NCI-H146 treated with DMSO at 0.1 percent for 48 hours (cell line): ENCODE measurements around the gene PCK1.

Experiments
- DNase-seq: peaks from one replicate; lab custom pipeline; 2025; ENCODE audit not compliant: unreplicated experiment; lab: John Stamatoyannopoulos, UW

The PCK1 gene

DNA sequence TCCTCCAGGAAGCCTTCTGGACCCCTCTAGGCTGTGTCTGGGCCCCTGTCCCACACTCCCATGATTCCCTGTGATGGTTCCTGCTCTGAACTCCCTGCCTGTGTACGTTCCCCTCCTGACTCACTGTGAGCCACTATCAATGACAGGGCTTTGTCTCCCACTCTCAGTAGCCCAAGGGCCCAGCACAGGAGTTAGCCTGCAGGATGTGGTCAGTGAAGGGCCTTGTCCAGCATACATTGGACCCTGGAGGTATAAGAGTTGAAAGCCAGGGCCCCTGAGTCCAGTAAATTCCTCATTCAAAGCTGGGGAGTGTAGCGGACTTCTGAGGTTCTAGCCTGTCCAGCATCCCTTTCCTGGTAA is 40.3 kb downstream of the PCK1 start:
- DNase-seq = no peak

DNA sequence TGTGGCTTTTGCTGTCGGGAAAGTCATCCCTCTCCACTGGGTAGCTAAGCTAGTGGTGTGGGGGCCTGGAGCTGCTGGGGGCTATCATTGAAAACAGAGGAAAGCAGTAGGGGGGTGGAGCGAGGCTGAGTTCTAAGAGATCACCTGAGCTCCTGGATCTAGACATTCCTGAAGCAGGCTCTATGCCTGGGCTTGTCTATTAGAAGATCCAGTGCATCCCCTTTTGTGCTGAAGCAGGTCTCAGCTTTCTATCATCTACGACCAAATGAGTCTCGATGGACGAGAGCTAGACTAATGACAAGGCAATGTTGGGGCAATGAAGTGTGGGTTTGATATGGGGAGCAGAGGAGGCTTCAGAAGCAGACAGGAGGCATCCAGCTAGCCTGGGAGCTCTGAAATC is 40.8 kb downstream of the PCK1 start:
- DNase-seq = no peak

DNA sequence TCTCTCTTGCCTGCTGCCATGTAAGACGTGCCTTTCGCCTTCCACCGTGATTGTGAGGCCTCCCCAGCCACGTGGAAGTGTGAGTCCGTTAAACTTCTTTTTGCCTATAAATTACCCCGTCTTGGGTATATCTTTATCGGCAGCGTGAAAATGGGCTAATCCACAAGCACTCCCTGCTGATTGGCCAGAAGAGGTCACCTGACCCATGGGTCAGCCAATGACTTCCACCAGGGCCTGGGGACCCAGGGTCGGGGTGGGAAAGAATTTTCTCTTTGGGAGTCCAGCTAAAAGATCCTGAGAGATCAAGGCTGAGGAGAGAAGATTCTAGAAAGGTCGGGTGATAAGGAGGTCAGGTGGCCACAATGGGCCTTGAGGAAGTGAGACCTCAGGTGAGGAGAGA is 42.2 kb downstream of the PCK1 start:
- no peak for DNase-seq

DNA sequence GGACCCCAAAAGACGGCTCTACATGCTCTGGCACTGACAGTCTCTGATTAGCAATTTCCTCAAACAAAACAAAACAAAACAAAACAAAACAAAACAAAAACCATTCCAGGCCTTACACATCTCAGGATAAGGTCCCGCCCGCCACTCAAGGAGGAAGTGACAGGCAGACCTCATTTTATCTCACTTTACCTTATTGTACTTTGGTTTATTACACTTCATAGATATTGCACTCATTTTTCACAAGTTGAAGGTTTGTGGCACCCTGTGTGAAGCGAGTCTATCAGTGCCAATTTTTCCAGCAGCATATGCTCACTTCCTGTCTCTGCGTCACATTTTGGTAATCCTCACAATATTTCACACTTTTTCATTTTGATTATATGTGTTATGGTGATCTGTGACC is 44.1 kb downstream of the PCK1 start:
- DNase-seq = no peak

- DNase-seq = no peak
Observed at GRCh38 chr20:57605878-57606277, 45.0 kb downstream of the PCK1 start.

GRCh38 chr20:57608516-57608915 is 47.6 kb downstream of the PCK1 start:
- no peak for DNase-seq

DNA sequence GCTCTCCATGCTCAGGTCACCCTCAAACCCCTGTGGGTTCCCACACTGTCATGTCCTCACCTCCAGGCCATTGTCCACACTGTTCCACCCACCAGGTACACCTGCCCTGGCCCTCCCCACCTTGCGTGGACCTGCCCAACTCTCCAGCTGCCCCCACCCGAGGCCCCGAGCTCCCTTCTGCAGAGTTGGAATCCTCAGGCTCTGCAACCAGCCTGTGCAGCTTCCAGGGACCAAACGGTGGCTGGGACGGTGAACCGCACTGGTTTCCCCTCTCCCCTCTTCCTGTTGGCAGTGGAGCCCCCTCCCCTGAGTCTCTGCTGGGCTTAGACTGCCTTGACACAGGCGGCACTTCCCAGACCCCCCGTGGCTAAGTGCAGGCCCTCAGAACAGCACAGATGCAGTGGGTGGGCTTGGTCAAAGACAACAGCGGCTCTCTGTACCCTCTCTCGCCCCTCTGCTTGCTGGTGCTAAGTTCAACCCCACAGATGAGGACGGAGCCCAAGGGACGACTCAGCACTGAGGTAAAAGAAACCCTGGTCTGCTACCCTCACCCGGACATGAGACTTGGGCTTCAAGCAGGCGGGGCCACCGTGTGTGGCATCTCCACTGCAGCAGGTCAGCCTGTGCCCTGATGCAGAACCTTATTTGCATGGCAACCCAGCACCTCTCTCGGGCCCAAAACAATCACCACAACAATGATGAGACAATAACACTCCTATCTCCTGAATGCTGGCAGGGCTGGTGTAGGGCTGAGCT is 48.4 kb downstream of the PCK1 start:
- no peak for DNase-seq

DNA sequence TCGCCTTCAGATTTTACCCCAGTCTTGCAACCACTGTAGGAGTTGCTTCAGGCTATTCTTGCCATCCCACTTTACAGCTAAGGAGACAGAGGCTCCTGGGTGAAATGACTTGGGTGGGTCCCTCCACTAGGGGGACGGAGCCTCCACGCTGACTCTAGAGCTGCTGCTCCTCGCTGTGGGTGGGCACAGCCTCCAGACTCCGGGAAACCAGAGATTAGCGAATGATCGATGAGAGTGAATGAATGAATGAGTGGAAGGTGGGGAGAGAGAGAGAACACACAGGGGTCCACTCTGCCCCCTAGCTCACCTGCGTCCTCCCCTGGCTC is 48.9 kb downstream of the PCK1 start:
- no peak for DNase-seq

- no peak for DNase-seq
Observed at GRCh38 chr20:57610261-57610952, 49.5 kb downstream of the PCK1 start.

DNA sequence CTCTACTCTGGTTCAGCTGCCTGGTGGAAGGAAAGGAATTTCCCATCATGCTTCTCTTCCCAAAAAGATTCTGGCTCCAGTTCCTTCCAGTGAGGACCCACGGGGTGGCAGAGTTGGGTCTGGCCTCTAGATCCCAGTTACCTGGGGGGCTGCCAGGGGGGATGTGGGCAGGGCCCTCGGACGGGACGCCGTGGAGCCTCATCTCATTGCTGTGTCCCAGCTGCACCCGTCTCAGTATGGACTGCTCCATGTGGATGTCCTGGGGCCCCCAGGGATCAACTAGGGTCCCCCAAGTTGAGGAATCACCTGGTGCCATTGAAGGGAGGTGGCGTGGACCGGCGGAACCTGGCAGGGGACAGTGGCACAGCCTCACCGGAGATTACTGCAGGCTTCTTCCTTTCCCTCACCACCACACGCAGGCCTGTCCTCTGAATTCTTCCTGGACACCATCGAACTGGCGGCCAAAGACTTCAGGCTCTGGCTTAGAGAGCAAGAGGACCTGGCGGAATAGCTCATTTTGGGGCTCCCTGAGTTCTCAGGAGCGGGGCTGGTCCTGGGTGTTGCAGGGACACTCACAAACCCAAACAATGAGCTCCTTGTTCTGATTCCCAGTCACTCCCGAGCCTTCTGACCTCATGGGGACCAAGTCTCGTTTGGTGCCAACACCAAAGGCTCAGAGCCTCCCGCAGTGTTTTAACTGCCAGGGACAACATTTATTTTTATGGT is 50.8 kb downstream of the PCK1 start:
- no peak for DNase-seq

DNA sequence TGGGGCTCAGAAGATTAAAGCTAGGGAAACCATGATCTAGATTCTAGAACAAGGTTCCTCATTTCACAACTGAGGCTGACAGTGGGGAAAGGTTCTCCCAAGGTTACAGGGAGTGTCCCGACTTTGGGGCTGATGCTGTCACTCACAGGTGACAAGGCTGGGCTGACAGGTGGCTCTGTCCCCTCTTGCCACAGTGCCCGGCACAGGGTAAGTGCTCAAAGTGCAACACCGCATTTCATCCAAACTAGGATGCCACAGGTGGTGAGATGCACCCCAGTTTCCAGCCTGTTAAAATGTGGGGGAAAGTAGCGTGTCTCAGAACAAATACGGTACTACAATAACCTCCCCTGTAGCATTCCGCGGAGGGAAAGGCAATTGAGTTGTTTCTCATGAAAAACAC is 51.5 kb downstream of the PCK1 start:
- no peak for DNase-seq

- no peak for DNase-seq
Observed at GRCh38 chr20:57612916-57613315, 52.0 kb downstream of the PCK1 start.

GRCh38 chr20:57613481-57613921 is 52.6 kb downstream of the PCK1 start:
- no peak for DNase-seq

GRCh38 chr20:57614490-57615444 is 53.9 kb downstream of the PCK1 start:
- no peak for DNase-seq

GRCh38 chr20:57615445-57615811 is 54.5 kb downstream of the PCK1 start:
- no peak for DNase-seq

- DNase-seq = no peak
Observed at GRCh38 chr20:57616143-57616951, 55.4 kb downstream of the PCK1 start.

GRCh38 chr20:57617079-57617795 is 56.3 kb downstream of the PCK1 start:
- no peak for DNase-seq
